ENCODE measurements around the gene PEX19. TPM values are rescaled to one million over a fixed set of nuclear protein-coding genes. Genes with fewer than 3 reads are reported as not detected.

The PEX19 gene
- total RNA-seq, 1 donor from 2014 or later, result 66.9 TPM

DNA sequence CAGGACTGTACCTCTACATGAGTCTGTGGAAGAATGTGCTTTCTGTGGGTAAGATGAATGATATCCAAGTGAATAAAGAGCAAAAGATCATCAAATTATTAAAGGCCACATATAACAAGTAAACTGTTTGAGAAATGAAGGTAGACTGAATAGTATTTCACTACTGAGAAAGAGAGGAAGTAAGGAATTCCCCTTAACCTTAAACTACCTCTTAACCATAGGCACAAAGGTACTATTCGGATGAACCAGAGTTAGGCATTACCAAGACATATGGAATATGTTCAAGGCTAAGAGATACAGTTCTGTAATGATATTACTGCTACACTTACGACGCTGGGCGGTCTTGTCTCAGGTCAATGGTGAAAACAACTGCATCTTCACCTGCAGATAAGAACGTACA lies 48.1 kb downstream of the PEX19 start:
- Mint-ChIP-seq H3K27me3 (no peaks in the 10 kb centered on the region), H3K27ac (no peak overlapping the region), H3K4me3 (no peak overlapping the region), H3K9me3 (no peaks in the 10 kb centered on the region), H3K36me3 (peaks cover 15% of the 10 kb centered on the region), H3K4me1 (ENCODE audit: unreplicated experiment) (no peaks in the 10 kb centered on the region)
- TF ChIP-seq, protein P1, sequence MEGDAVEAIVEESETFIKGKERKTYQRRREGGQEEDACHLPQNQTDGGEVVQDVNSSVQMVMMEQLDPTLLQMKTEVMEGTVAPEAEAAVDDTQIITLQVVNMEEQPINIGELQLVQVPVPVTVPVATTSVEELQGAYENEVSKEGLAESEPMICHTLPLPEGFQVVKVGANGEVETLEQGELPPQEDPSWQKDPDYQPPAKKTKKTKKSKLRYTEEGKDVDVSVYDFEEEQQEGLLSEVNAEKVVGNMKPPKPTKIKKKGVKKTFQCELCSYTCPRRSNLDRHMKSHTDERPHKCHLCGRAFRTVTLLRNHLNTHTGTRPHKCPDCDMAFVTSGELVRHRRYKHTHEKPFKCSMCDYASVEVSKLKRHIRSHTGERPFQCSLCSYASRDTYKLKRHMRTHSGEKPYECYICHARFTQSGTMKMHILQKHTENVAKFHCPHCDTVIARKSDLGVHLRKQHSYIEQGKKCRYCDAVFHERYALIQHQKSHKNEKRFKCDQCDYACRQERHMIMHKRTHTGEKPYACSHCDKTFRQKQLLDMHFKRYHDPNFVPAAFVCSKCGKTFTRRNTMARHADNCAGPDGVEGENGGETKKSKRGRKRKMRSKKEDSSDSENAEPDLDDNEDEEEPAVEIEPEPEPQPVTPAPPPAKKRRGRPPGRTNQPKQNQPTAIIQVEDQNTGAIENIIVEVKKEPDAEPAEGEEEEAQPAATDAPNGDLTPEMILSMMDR (conservative IDR thresholded peaks at IDR 0.05), result no peak
- DNase-seq (ENCODE audit: extremely low spot score, unreplicated experiment), result no peak

DNA sequence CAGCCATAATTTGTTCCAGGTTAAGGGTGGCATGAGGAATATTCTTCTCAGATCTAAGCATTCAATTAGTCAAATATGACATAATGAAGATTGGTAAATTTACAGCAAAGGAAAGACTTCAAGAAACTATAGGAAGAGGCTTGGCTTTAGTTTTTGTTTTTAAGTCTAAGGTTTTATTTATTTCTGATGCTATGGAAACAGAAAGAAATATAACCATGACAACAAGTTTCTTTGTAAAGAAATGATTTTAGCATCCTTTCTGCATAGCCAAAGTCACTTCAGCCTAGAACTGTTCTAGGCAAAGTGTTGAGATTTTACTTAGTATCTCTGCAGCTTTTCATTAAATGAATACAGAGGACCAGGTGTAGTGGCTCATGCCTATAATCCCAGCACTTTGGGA lies 52.0 kb downstream of the PEX19 start:
- no peak for DNase-seq (ENCODE audit: extremely low spot score, unreplicated experiment)
- Mint-ChIP-seq H3K9me3 (no peaks in the 10 kb centered on the region), H3K4me3 (no peak overlapping the region), H3K4me1 (ENCODE audit: unreplicated experiment) (no peaks in the 10 kb centered on the region), H3K27ac (no peak overlapping the region), H3K27me3 (no peaks in the 10 kb centered on the region), H3K36me3 (peaks cover 8% of the 10 kb centered on the region)
- TF ChIP-seq, protein P1 (conservative IDR thresholded peaks at IDR 0.05), result no peak

DNA sequence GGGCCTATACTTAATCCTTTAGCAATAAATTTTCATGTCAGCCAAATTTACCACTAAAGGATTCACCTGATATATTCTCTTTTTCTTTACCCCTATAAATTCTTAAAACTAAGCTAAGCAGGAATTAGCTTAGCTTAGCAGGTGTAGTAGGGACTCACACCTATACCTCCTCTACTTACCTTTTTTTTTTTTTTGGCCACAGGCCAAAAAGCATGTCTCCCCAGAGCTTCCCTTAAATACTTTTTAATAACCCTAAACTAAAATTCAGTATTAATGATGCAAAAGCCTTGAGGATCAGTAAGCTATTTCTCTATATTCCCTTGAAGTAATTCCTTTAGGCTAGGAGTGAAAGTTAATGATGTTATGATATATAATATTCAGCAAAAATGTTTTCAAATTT lies 56.5 kb downstream of the PEX19 start:
- DNase-seq (ENCODE audit: extremely low spot score, unreplicated experiment), result no peak
- no peak overlapping the region for H3K4me3 Mint-ChIP-seq
- TF ChIP-seq, protein P1 (conservative IDR thresholded peaks at IDR 0.05), result no peak
- H3K36me3 Mint-ChIP-seq, result peaks cover 11% of the 10 kb centered on the region
- H3K4me1 Mint-ChIP-seq (ENCODE audit: unreplicated experiment), result no peaks in the 10 kb centered on the region
- H3K27me3 Mint-ChIP-seq, result no peaks in the 10 kb centered on the region
- no peaks in the 10 kb centered on the region for H3K9me3 Mint-ChIP-seq
- no peak overlapping the region for H3K27ac Mint-ChIP-seq

DNA sequence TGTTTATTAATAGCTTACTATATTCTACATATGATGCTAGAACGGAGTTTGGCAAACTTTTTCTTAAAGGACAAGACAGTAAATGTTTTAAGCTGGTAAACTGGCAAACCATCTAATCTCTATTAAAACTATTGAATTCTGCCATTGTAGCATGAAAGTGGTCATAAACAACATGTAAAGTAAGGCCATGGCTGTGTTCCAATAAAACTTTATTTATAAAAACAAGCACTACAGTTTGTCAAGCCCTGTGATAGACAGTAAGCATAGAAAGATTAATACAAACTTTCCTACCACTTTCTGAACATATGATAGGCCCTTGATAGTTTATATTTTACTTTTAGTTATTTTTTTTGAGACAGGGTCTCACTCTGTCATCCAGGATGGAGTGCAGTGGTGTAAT lies 57.4 kb downstream of the PEX19 start:
- Mint-ChIP-seq H3K36me3 (peaks cover 12% of the 10 kb centered on the region), H3K9me3 (no peaks in the 10 kb centered on the region), H3K27ac (no peak overlapping the region), H3K27me3 (no peaks in the 10 kb centered on the region), H3K4me1 (ENCODE audit: unreplicated experiment) (no peaks in the 10 kb centered on the region), H3K4me3 (no peak overlapping the region)
- TF ChIP-seq, protein P1 (conservative IDR thresholded peaks at IDR 0.05), result no peak
- DNase-seq (ENCODE audit: extremely low spot score, unreplicated experiment), result no peak

DNA sequence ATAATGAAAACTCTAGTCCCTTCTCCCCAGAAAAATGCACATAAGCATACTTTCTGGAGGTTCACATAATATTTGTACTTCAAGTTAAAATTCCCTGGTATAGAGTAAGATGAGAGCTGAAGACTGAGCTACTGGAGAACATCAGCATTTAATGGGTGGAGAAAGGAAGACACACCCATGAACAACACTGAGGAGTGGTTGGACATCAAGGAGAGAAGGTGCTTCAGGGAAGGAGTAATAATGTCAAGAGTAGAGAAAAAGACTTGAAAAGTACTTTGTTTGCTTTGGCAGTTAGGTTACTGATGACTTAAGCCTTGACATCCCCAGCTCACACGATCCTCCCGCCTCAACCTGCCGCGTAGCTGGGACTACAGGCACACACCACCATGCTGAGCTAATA lies 57.9 kb downstream of the PEX19 start:
- Mint-ChIP-seq H3K27ac (no peak overlapping the region), H3K9me3 (no peaks in the 10 kb centered on the region), H3K4me1 (ENCODE audit: unreplicated experiment) (no peaks in the 10 kb centered on the region), H3K27me3 (no peaks in the 10 kb centered on the region), H3K36me3 (peaks cover 17% of the 10 kb centered on the region), H3K4me3 (no peak overlapping the region)
- TF ChIP-seq, protein P1 (conservative IDR thresholded peaks at IDR 0.05), result no peak
- no peak for DNase-seq (ENCODE audit: extremely low spot score, unreplicated experiment)

Other genes starting within 250 kb of the PEX19 start
- not detected in 2 replicates for gene KCNJ10, start 215.0 kb downstream of the PEX19 start, total RNA-seq (ENCODE audit: low replicate concordance)
- not detected in 2 replicates for gene KCNJ9, start 203.6 kb downstream of the PEX19 start, total RNA-seq (ENCODE audit: low replicate concordance)
- gene IGSF8, start 186.5 kb downstream of the PEX19 start, total RNA-seq (ENCODE audit: low replicate concordance), result 27.7 and 33.2 TPM in 2 replicates
- gene ATP1A2, start 169.4 kb downstream of the PEX19 start, total RNA-seq (ENCODE audit: low replicate concordance), result 0.26 and 14.5 TPM in 2 replicates
- 0.27 and 1.3 TPM in 2 replicates for gene ATP1A4, start 133.5 kb downstream of the PEX19 start, total RNA-seq (ENCODE audit: low replicate concordance)
- gene CASQ1, start 94.6 kb downstream of the PEX19 start, total RNA-seq (ENCODE audit: low replicate concordance), result 0.46 and 1.4 TPM in 2 replicates
- gene PEA15, start 79.7 kb downstream of the PEX19 start, total RNA-seq (ENCODE audit: low replicate concordance), result 67.7 and 72.8 TPM in 2 replicates
- 127 and 154 TPM in 2 replicates for gene DCAF8, start 22.6 kb downstream of the PEX19 start, total RNA-seq (ENCODE audit: low replicate concordance)
- 174 and 226 TPM in 2 replicates for gene COPA, start 58.1 kb upstream of the PEX19 start, total RNA-seq (ENCODE audit: low replicate concordance)
- gene NCSTN, start 58.2 kb upstream of the PEX19 start, total RNA-seq (ENCODE audit: low replicate concordance), result 103 and 104 TPM in 2 replicates
- gene NHLH1, start 81.9 kb upstream of the PEX19 start, total RNA-seq (ENCODE audit: low replicate concordance), result 0.48 and 2.2 TPM in 2 replicates
- 19.8 and 67.3 TPM in 2 replicates for gene VANGL2, start 115.4 kb upstream of the PEX19 start, total RNA-seq (ENCODE audit: low replicate concordance)
- not detected in 2 replicates for gene SLAMF6, start 238.1 kb upstream of the PEX19 start, total RNA-seq (ENCODE audit: low replicate concordance)